Neural cell (in vitro differentiated cells): Measurements from ENCODE around the gene BICD1. TPM values are rescaled to one million over a fixed set of nuclear protein-coding genes. Genes with fewer than 3 reads are reported as not detected.

Source experiments
- H2AFZ ChIP-seq: fragments of 200-600, 300-800 bp; sonication (generic), shearing (Covaris generic); 2 replicates; pipeline ENCODE4 v1.6.0; 2014; ENCODE audit warnings: low read depth, mild to moderate bottlenecking, antibody characterized with exemption, low read length, moderate library complexity
- H3F3A ChIP-seq: fragments of 200-600 bp; shearing (Covaris generic); 2 replicates; pipeline ENCODE4 v1.6.1; 2016; ENCODE audit warnings: mild to moderate bottlenecking, moderate library complexity, mixed read lengths, antibody characterized with exemption, low read length; ENCODE audit not compliant: insufficient read depth, poor library complexity, severe bottlenecking
- H3K27ac ChIP-seq: fragments of 200-600, 300-800 bp; sonication (generic), shearing (Covaris generic); 2 replicates; pipeline ENCODE4 v1.5.1; 2014; ENCODE audit warnings: mild to moderate bottlenecking, low read length, moderate library complexity
- H3K27me3 ChIP-seq: fragments of 300-800, 200-600 bp; sonication (generic), shearing (Covaris generic); 2 replicates; pipeline ENCODE4 v1.6.0; 2014; ENCODE audit warnings: mild to moderate bottlenecking, low read depth, low read length, moderate library complexity; ENCODE audit not compliant: insufficient read depth
- H3K36me3 ChIP-seq: fragments of 300-800, 200-600 bp; sonication (generic), shearing (Covaris generic); 2 replicates; pipeline ENCODE4 v1.5.1; 2014; ENCODE audit warnings: mild to moderate bottlenecking, antibody characterized with exemption, low read length, moderate library complexity; ENCODE audit not compliant: insufficient read depth
- H3K4me2 ChIP-seq: fragments of 300-800, 200-600 bp; sonication (generic), shearing (Covaris generic); 2 replicates; pipeline ENCODE4 v1.6.0; 2014; ENCODE audit warnings: mild to moderate bottlenecking, low read length
- H3K4me3 ChIP-seq: fragments of 300-800, 200-600 bp; sonication (generic), shearing (Covaris generic); 2 replicates; pipeline ENCODE4 v1.5.1; 2014; ENCODE audit warnings: mild to moderate bottlenecking, low read length, moderate library complexity
- H3K79me2 ChIP-seq: fragments of 200-600 bp; shearing (Covaris generic); replicated peaks from 2 replicates; pipeline ENCODE4 v1.6.0; 2014; ENCODE audit warnings: mild to moderate bottlenecking, low read length, moderate library complexity; ENCODE audit not compliant: insufficient read depth
- H3K9ac ChIP-seq: fragments of 300-800, 200-600 bp; sonication (generic), shearing (Covaris generic); 2 replicates; pipeline ENCODE4 v1.6.1; 2016; ENCODE audit warnings: mild to moderate bottlenecking, low read length, mixed read lengths
- H3K9me2 ChIP-seq: fragments of 200-600 bp; shearing (Covaris generic); 2 replicates; pipeline ENCODE4 v1.6.1; 2016; ENCODE audit warnings: mild to moderate bottlenecking, low read length, mixed read lengths; ENCODE audit not compliant: insufficient read depth
- H3K9me3 ChIP-seq: fragments of 200-600, 300-800 bp; sonication (generic), shearing (Covaris generic); 2 replicates; pipeline ENCODE4 v1.6.1; 2016; ENCODE audit warnings: mild to moderate bottlenecking, mixed run types, low read length, moderate library complexity, mixed read lengths
- H4K20me1 ChIP-seq: fragments of 200-600 bp; shearing (Covaris generic); 2 replicates; pipeline ENCODE4 v1.6.1; 2016; ENCODE audit warnings: mild to moderate bottlenecking, mixed run types; ENCODE audit not compliant: insufficient read depth
- EP300 ChIP-seq: fragments of 450-650 bp; conservative IDR thresholded peaks from 2 replicates; pipeline ENCODE4 v1.6.1; 2014; ENCODE audit warnings: antibody characterized with exemption, mild to moderate bottlenecking, moderate library complexity; ENCODE audit not compliant: poor library complexity, severe bottlenecking
- EZH2 ChIP-seq: fragments of 200-600, 300-800 bp; shearing (Covaris generic), sonication (generic); IDR thresholded peaks from 2 replicates; pipeline ENCODE4 v1.6.1; 2014; ENCODE audit warnings: antibody characterized with exemption, low read length, borderline replicate concordance, mild to moderate bottlenecking; ENCODE audit not compliant: insufficient read depth, poor library complexity, severe bottlenecking
- MXI1 ChIP-seq: fragments of 450-650 bp; conservative IDR thresholded peaks from 2 replicates; pipeline ENCODE4 v1.6.1; 2014; ENCODE audit warnings: antibody characterized with exemption, mild to moderate bottlenecking; ENCODE audit not compliant: poor library complexity, severe bottlenecking
- POLR2AphosphoS5 ChIP-seq: IDR thresholded peaks from 2 replicates; pipeline ENCODE4 v1.6.1; 2012
- RAD21 ChIP-seq: fragments of 450-650 bp; conservative IDR thresholded peaks from 2 replicates; pipeline ENCODE4 v1.6.1; 2014; ENCODE audit warnings: antibody characterized with exemption, mild to moderate bottlenecking, moderate library complexity
- SMC3 ChIP-seq: fragments of 450-650 bp; conservative IDR thresholded peaks from 2 replicates; pipeline ENCODE4 v1.6.1; 2014; ENCODE audit warnings: antibody characterized with exemption, mild to moderate bottlenecking, moderate library complexity; ENCODE audit not compliant: poor library complexity
- TAF1 ChIP-seq: IDR thresholded peaks from 2 replicates; pipeline ENCODE4 v1.6.1; 2012; ENCODE audit warnings: low read depth
- polyA plus RNA-seq: library from polyadenylated mRNA; depleted of rRNA; stranded (reverse); fragments of >200 nt; gene quantifications from 2 replicates; pipeline ENCODE4 v1.2.3, GENCODE V29; 2014
- TF ChIP-seq, protein P1 (sequence below): IDR thresholded peaks from 2 replicates; pipeline ENCODE4 v1.6.1; 2012; ENCODE audit warnings: borderline replicate concordance
- TF ChIP-seq, protein P2 (sequence below): fragments of 450-650 bp; IDR thresholded peaks from 2 replicates; pipeline ENCODE4 v1.5.1; 2014; ENCODE audit warnings: antibody characterized with exemption, mild to moderate bottlenecking, moderate library complexity; ENCODE audit not compliant: poor library complexity, severe bottlenecking

BICD1 gene
- polyA plus RNA-seq, 1 donor from 2014 or later = 41.1 TPM

DNA sequence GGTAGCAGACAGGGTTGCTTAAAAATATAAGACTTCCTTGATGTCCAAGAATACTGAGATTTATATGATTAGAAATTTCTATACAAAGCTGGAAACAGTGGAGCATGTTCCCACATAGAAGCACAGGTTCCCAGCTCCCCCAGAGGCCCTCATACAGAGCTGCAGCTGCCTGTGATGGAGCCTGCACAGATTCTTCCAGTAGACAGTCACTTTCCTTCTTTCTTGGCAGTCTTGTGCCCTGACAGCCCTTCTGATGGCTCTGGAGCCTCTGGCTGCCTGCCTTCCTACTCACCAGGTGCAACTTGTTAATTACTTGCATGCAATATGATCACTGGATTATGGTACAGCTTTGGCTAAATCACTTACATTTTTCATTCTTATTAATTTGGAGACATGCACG, 44.4 kb downstream of the BICD1 start:
- H2AFZ ChIP-seq = no peak overlapping the region
- no peak overlapping the region for H3K27ac ChIP-seq
- TF ChIP-seq RAD21 (no peak), TAF1 (no peak), EZH2 (no peak), SMC3 (no peak), MXI1 (no peak), POLR2AphosphoS5 (no peak), EP300 (no peak)
- TF ChIP-seq, protein P1, sequence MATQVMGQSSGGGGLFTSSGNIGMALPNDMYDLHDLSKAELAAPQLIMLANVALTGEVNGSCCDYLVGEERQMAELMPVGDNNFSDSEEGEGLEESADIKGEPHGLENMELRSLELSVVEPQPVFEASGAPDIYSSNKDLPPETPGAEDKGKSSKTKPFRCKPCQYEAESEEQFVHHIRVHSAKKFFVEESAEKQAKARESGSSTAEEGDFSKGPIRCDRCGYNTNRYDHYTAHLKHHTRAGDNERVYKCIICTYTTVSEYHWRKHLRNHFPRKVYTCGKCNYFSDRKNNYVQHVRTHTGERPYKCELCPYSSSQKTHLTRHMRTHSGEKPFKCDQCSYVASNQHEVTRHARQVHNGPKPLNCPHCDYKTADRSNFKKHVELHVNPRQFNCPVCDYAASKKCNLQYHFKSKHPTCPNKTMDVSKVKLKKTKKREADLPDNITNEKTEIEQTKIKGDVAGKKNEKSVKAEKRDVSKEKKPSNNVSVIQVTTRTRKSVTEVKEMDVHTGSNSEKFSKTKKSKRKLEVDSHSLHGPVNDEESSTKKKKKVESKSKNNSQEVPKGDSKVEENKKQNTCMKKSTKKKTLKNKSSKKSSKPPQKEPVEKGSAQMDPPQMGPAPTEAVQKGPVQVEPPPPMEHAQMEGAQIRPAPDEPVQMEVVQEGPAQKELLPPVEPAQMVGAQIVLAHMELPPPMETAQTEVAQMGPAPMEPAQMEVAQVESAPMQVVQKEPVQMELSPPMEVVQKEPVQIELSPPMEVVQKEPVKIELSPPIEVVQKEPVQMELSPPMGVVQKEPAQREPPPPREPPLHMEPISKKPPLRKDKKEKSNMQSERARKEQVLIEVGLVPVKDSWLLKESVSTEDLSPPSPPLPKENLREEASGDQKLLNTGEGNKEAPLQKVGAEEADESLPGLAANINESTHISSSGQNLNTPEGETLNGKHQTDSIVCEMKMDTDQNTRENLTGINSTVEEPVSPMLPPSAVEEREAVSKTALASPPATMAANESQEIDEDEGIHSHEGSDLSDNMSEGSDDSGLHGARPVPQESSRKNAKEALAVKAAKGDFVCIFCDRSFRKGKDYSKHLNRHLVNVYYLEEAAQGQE = no peak
- TF ChIP-seq, protein P2, sequence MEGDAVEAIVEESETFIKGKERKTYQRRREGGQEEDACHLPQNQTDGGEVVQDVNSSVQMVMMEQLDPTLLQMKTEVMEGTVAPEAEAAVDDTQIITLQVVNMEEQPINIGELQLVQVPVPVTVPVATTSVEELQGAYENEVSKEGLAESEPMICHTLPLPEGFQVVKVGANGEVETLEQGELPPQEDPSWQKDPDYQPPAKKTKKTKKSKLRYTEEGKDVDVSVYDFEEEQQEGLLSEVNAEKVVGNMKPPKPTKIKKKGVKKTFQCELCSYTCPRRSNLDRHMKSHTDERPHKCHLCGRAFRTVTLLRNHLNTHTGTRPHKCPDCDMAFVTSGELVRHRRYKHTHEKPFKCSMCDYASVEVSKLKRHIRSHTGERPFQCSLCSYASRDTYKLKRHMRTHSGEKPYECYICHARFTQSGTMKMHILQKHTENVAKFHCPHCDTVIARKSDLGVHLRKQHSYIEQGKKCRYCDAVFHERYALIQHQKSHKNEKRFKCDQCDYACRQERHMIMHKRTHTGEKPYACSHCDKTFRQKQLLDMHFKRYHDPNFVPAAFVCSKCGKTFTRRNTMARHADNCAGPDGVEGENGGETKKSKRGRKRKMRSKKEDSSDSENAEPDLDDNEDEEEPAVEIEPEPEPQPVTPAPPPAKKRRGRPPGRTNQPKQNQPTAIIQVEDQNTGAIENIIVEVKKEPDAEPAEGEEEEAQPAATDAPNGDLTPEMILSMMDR = no peak
- H3K4me3 ChIP-seq = no peak overlapping the region
- H3F3A ChIP-seq = peaks cover 7% of the 10 kb centered on the region
- H4K20me1 ChIP-seq = no peaks in the 10 kb centered on the region
- no peaks in the 10 kb centered on the region for H3K9me3 ChIP-seq
- H3K27me3 ChIP-seq = no peaks in the 10 kb centered on the region
- H3K36me3 ChIP-seq = no peaks in the 10 kb centered on the region
- no peak overlapping the region for H3K4me2 ChIP-seq
- H3K79me2 ChIP-seq = peaks cover 15% of the 10 kb centered on the region
- no peak overlapping the region for H3K9ac ChIP-seq
- H3K9me2 ChIP-seq = no peaks in the 10 kb centered on the region

DNA sequence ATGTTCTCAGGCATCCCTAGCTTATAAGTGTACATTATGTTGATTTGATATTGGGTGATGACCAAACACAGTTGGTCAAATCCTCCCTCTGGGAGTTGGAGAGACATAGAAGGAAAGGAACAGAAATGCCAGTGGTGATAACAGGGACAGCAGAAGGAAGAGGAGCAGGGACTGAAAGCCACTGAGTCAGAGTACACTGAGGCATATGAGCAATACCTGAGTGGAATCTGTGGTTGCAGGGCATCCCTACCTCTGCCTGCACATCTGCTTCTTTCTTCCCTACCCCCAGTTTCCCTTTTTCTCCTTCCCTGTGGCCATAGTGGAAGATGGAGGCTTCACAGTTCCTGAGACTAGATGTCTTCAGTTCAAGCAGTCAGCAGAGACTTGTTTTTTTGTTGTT, 44.9 kb downstream of the BICD1 start:
- H2AFZ ChIP-seq = no peak overlapping the region
- H3K4me2 ChIP-seq = no peak overlapping the region
- no peaks in the 10 kb centered on the region for H3K27me3 ChIP-seq
- no peaks in the 10 kb centered on the region for H3K9me3 ChIP-seq
- no peak overlapping the region for H3K27ac ChIP-seq
- peaks cover 4% of the 10 kb centered on the region for H3F3A ChIP-seq
- H3K79me2 ChIP-seq = peaks cover 15% of the 10 kb centered on the region
- no peaks in the 10 kb centered on the region for H3K9me2 ChIP-seq
- no peaks in the 10 kb centered on the region for H4K20me1 ChIP-seq
- H3K36me3 ChIP-seq = no peaks in the 10 kb centered on the region
- no peak overlapping the region for H3K9ac ChIP-seq
- H3K4me3 ChIP-seq = no peak overlapping the region
- TF ChIP-seq SMC3 = no peak
- no peak for TF ChIP-seq POLR2AphosphoS5
- TF ChIP-seq EZH2 = no peak
- TF ChIP-seq, protein P1 = no peak
- TF ChIP-seq RAD21 = no peak
- no peak for TF ChIP-seq MXI1
- TF ChIP-seq, protein P2 = no peak
- TF ChIP-seq TAF1 = no peak
- TF ChIP-seq EP300 = no peak
